HG03108 (cell line): ENCODE measurements around the gene COL26A1.

Experiments
- ATAC-seq: cut with Tn5 transposase; IDR thresholded peaks from one replicate; pipeline ENCODE4 v1.9.1; 2021; ENCODE audit warnings: moderate library complexity; ENCODE audit not compliant: unreplicated experiment

COL26A1 gene

GRCh38 chr7:101531726-101532357 lies 169.2 kb downstream of the COL26A1 start:
- ATAC-seq = no peak

GRCh38 chr7:101532400-101533102 lies 169.9 kb downstream of the COL26A1 start:
- no peak for ATAC-seq

GRCh38 chr7:101533103-101533465 lies 170.4 kb downstream of the COL26A1 start:
- no peak for ATAC-seq

- ATAC-seq = no peak
Measured at GRCh38 chr7:101534015-101534803, 171.5 kb downstream of the COL26A1 start.

- no peak for ATAC-seq
Measured at GRCh38 chr7:101534873-101535272, 172.2 kb downstream of the COL26A1 start.

GRCh38 chr7:101535351-101535751 lies 172.7 kb downstream of the COL26A1 start:
- no peak for ATAC-seq

- no peak for ATAC-seq
Measured at GRCh38 chr7:101536232-101536631, 173.6 kb downstream of the COL26A1 start.

- ATAC-seq = no peak
Measured at GRCh38 chr7:101536668-101537067, 174.0 kb downstream of the COL26A1 start.

- ATAC-seq = no peak
Measured at GRCh38 chr7:101537205-101537604, 174.5 kb downstream of the COL26A1 start.

GRCh38 chr7:101537935-101538595 lies 175.4 kb downstream of the COL26A1 start:
- ATAC-seq = no peak

GRCh38 chr7:101538596-101539459 lies 176.2 kb downstream of the COL26A1 start:
- ATAC-seq = no peak

GRCh38 chr7:101539784-101540183 lies 177.1 kb downstream of the COL26A1 start:
- no peak for ATAC-seq

- ATAC-seq = no peak
Measured at GRCh38 chr7:101542527-101543241, 180.0 kb downstream of the COL26A1 start.

- no peak for ATAC-seq
Measured at GRCh38 chr7:101543242-101543766, 180.6 kb downstream of the COL26A1 start.

- ATAC-seq = no peak
Measured at GRCh38 chr7:101543846-101544245, 181.2 kb downstream of the COL26A1 start.

GRCh38 chr7:101545441-101546190 lies 182.9 kb downstream of the COL26A1 start:
- ATAC-seq = no peak

- no peak for ATAC-seq
Measured at GRCh38 chr7:101546308-101546936, 183.7 kb downstream of the COL26A1 start.
